H9 (cell line): ENCODE results near the gene NEURL1B. TPM values are rescaled to one million over a fixed set of nuclear protein-coding genes. Genes with fewer than 3 reads are reported as not detected.

Experiments used
- DNase-seq: peaks from one replicate; pipeline ENCODE4 v3.0.0-alpha.2; 2017
- H2AFZ ChIP-seq: one replicate; pipeline ENCODE4 v1.6.1; 2013; ENCODE audit warnings: mild to moderate bottlenecking, low read length, control low read depth, moderate library complexity
- H2AK5ac ChIP-seq: 2 replicates; pipeline ENCODE4 v1.6.1; 2013; ENCODE audit warnings: low read length, control low read depth, mixed read lengths; ENCODE audit not compliant: insufficient read length
- H2BK120ac ChIP-seq: one replicate; pipeline ENCODE4 v1.6.1; 2013; ENCODE audit warnings: low read depth, mild to moderate bottlenecking, low read length, control low read depth, inconsistent platforms; ENCODE audit not compliant: poor library complexity, severe bottlenecking
- H2BK12ac ChIP-seq: 2 replicates; pipeline ENCODE4 v1.6.1; 2013; ENCODE audit warnings: low read length, control low read depth, mixed read lengths, low read depth; ENCODE audit not compliant: insufficient read length
- H2BK15ac ChIP-seq: 2 replicates; pipeline ENCODE4 v1.6.1; 2013; ENCODE audit warnings: low read depth, low read length, control low read depth
- H2BK20ac ChIP-seq: one replicate; pipeline ENCODE4 v1.6.1; 2013; ENCODE audit warnings: low read depth, mild to moderate bottlenecking, low read length, control low read depth, inconsistent platforms; ENCODE audit not compliant: poor library complexity, severe bottlenecking
- H2BK5ac ChIP-seq: 2 replicates; pipeline ENCODE4 v1.6.1; 2013; ENCODE audit warnings: low read length, control low read depth, mixed read lengths; ENCODE audit not compliant: insufficient read length
- H3K14ac ChIP-seq: 2 replicates; pipeline ENCODE4 v1.6.1; 2013; ENCODE audit warnings: low read length, control low read depth; ENCODE audit not compliant: insufficient read depth
- H3K18ac ChIP-seq: 2 replicates; pipeline ENCODE4 v1.6.1; 2013; ENCODE audit warnings: low read depth, mild to moderate bottlenecking, mixed read lengths, low read length, control low read depth; ENCODE audit not compliant: insufficient read length
- H3K23ac ChIP-seq: 2 replicates; pipeline ENCODE4 v1.6.1; 2013; ENCODE audit warnings: low read length, control low read depth, mixed read lengths, low read depth; ENCODE audit not compliant: insufficient read length
- H3K23me2 ChIP-seq: 2 replicates; pipeline ENCODE4 v1.6.1; 2013; ENCODE audit warnings: low read depth, mild to moderate bottlenecking, mixed read lengths, low read length, control low read depth; ENCODE audit not compliant: insufficient read length, poor library complexity, severe bottlenecking
- H3K27ac ChIP-seq: 2 replicates; pipeline ENCODE4 v1.5.1; 2013; ENCODE audit warnings: low read length, control low read depth, mixed read lengths, low read depth; ENCODE audit not compliant: insufficient read length
- H3K27me3 ChIP-seq: 2 replicates; pipeline ENCODE4 v1.6.1; 2013; ENCODE audit warnings: low read length, control low read depth, inconsistent platforms; ENCODE audit not compliant: insufficient read depth
- H3K4ac ChIP-seq: 2 replicates; pipeline ENCODE4 v1.6.1; 2013; ENCODE audit warnings: low read depth, mild to moderate bottlenecking, control low read depth, inconsistent platforms, low read length, moderate library complexity
- H3K4me1 ChIP-seq: 2 replicates; pipeline ENCODE4 v1.6.1; 2013; ENCODE audit warnings: low read length, control low read depth, inconsistent platforms; ENCODE audit not compliant: insufficient read depth
- H3K4me2 ChIP-seq: 2 replicates; pipeline ENCODE4 v1.6.1; 2013; ENCODE audit warnings: low read length, control low read depth, mixed read lengths; ENCODE audit not compliant: insufficient read length, insufficient read depth
- H3K56ac ChIP-seq: 2 replicates; pipeline ENCODE4 v1.6.1; 2013; ENCODE audit warnings: low read depth, mild to moderate bottlenecking, mixed read lengths, low read length, control low read depth; ENCODE audit not compliant: insufficient read length
- H3K79me1 ChIP-seq: 2 replicates; pipeline ENCODE4 v1.6.1; 2013; ENCODE audit warnings: low read depth, mild to moderate bottlenecking, moderate library complexity, low read length, control low read depth, inconsistent platforms; ENCODE audit not compliant: insufficient read depth, poor library complexity, severe bottlenecking
- H3K79me2 ChIP-seq: 2 replicates; pipeline ENCODE4 v1.6.1; 2013; ENCODE audit warnings: low read length, control low read depth, inconsistent platforms; ENCODE audit not compliant: insufficient read depth
- H3K9ac ChIP-seq: 2 replicates; pipeline ENCODE4 v1.6.1; 2013; ENCODE audit warnings: low read length, control low read depth, mixed read lengths; ENCODE audit not compliant: insufficient read length; ENCODE audit errors: extremely low read depth
- H3K9me3 ChIP-seq: one replicate; pipeline ENCODE4 v1.6.1; 2013; ENCODE audit warnings: low read depth, low read length, inconsistent platforms; ENCODE audit not compliant: control insufficient read depth
- H3T11ph ChIP-seq: one replicate; pipeline ENCODE4 v1.6.1; 2013; ENCODE audit warnings: mild to moderate bottlenecking, low read length, control low read depth, inconsistent platforms
- H4K20me1 ChIP-seq: one replicate; pipeline ENCODE4 v1.6.1; 2013; ENCODE audit not compliant: control insufficient read depth, insufficient read length, insufficient read depth
- H4K5ac ChIP-seq: 2 replicates; pipeline ENCODE4 v1.6.1; 2013; ENCODE audit warnings: low read depth, mild to moderate bottlenecking, mixed read lengths, low read length, control low read depth; ENCODE audit not compliant: insufficient read length
- H4K8ac ChIP-seq: replicated peaks from 2 replicates; pipeline ENCODE4 v1.6.1; 2013; ENCODE audit warnings: low read length, control low read depth, mixed read lengths, low read depth; ENCODE audit not compliant: insufficient read length
- H4K91ac ChIP-seq: 2 replicates; pipeline ENCODE4 v1.6.1; 2013; ENCODE audit warnings: low read depth, mild to moderate bottlenecking, moderate library complexity, mixed read lengths, low read length, control low read depth; ENCODE audit not compliant: insufficient read length
- H3K27ac Mint-ChIP-seq, 3 experiments: 2 replicates in 2 of 3; 3 replicates in 1 of 3; pipeline ENCODE4 v1.8.0; 2020 to 2021; ENCODE audit warnings: mixed read lengths in 3 of 3, mild to moderate bottlenecking in 1 of 3, moderate library complexity in 1 of 3
- H3K27me3 Mint-ChIP-seq: 2 replicates; pipeline ENCODE4 v1.8.0; 2021; ENCODE audit warnings: low read depth, mild to moderate bottlenecking, moderate library complexity, mixed read lengths
- H3K36me3 Mint-ChIP-seq, 3 experiments: 2 replicates in 2 of 3; 3 replicates in 1 of 3; pipeline ENCODE4 v1.8.0; 2020 to 2021; ENCODE audit warnings: low read depth in 3 of 3, mixed read lengths in 3 of 3; ENCODE audit not compliant: insufficient read depth in 1 of 3
- H3K4me1 Mint-ChIP-seq, 2 experiments: 2 replicates each; pipeline ENCODE4 v1.8.0; 2020; ENCODE audit warnings: mixed read lengths in 2 of 2
- H3K4me3 Mint-ChIP-seq, 2 experiments: 2 replicates in 1 of 2; 3 replicates in 1 of 2; pipeline ENCODE4 v1.8.0; 2020 to 2021; ENCODE audit warnings: mild to moderate bottlenecking in 2 of 2, mixed read lengths in 2 of 2, moderate library complexity in 1 of 2
- H3K9me3 Mint-ChIP-seq, 2 experiments: 2 replicates in 1 of 2; 3 replicates in 1 of 2; pipeline ENCODE4 v1.8.0; 2020; ENCODE audit warnings: mild to moderate bottlenecking in 2 of 2, mixed read lengths in 2 of 2, moderate library complexity in 1 of 2
- CTCF ChIP-seq: fragments of 200-600 bp; sonication (generic); conservative IDR thresholded peaks from 3 replicates; pipeline ENCODE4 v1.8.0; 2021; ENCODE audit warnings: antibody characterized with exemption, mild to moderate bottlenecking
- WGBS: extraction: QIAGEN DNeasy Blood & Tissue Kit; methylation state at CpG from one replicate; pipeline ENCODE4 v1.1.7; 2013; ENCODE audit warnings: missing lambda C conversion rate, low lambda C conversion rate, mixed read lengths; ENCODE audit not compliant: insufficient read length; ENCODE audit errors: extremely low coverage; 5-methylcytosine and 5-hydroxymethylcytosine counted together
- total RNA-seq: library from RNA; stranded (reverse); gene quantifications from 2 replicates; pipeline ENCODE4 v1.2.1, GENCODE V29; 2021

NEURL1B gene
- total RNA-seq, 1 experiment from 2014 or later: 3.6 TPM

DNA sequence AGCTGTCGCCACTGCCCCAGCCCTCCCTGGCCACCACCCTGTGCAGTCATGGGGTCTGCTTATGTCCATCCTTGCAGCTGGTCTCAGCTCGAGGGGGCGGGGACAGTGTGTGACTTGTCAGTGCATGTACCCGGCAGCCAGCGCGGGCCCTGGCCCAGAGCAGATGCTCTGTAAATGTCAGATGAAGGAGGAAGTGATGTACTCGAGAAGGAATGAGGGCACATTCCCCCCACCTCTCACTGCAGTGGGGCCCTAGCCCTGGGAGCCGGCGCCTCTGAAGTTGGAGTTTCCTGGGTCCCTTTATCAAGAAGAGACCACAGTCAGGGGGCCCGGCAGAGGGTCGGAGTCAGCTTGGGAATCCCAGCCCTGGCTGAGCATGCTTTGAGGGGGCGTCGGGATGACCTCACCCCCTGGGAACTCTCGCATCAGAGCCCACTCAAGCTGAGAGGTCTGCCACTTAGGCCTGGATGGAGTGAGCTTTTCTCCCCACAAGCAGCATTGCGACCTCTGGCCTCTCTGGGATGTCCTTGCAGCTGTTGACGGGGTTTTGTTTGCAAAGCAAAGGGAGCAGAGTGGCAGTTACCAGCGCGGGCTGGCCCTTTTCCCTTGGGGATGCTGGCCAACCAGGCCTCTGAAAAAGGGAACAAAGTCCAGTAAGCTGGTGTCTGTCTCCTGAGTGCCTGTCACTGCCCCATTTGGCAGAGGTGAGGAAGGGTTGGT lies 19.0 kb downstream of the NEURL1B start:
- no peak overlapping the region for H3K27ac ChIP-seq
- H3K4me1 ChIP-seq: no peaks in the 10 kb centered on the region; the same call in 1 of the 2 replicates
- no peak overlapping the region for H3K4ac ChIP-seq
- H3K79me1 ChIP-seq: no peaks in the 10 kb centered on the region
- no peak overlapping the region for H4K8ac ChIP-seq
- H3K56ac ChIP-seq: no peak overlapping the region
- no peaks in the 10 kb centered on the region for H3K23me2 ChIP-seq
- no peak overlapping the region for H4K91ac ChIP-seq
- Mint-ChIP-seq H3K27me3 (peaks cover 2% of the 10 kb centered on the region), H3K36me3 (peaks cover 0 to 14% (median 9%) of the 10 kb centered on the region in 3 experiments; a peak in 4 of 7 replicates), H3K9me3 (peaks cover 4 to 11% of the 10 kb centered on the region in 2 experiments), H3K4me1 (peaks cover 10 to 15% of the 10 kb centered on the region in 2 experiments), H3K27ac (peak overlapping the region in 2 of 3 experiments; percentile 61 to 70; a peak in 3 of 7 replicates), H3K4me3 (no peak overlapping the region)
- H2BK20ac ChIP-seq: no peak overlapping the region
- H2BK12ac ChIP-seq: no peak overlapping the region
- H3K9ac ChIP-seq: no peak overlapping the region
- TF ChIP-seq CTCF: no peak
- peak; percentile 64 for DNase-seq
- no peaks in the 10 kb centered on the region for H3K79me2 ChIP-seq
- H3K9me3 ChIP-seq: peaks cover 6% of the 10 kb centered on the region
- H4K5ac ChIP-seq: no peak overlapping the region
- no peaks in the 10 kb centered on the region; the same call in 1 of the 2 replicates for H3K27me3 ChIP-seq
- H2BK120ac ChIP-seq: no peak overlapping the region
- H4K20me1 ChIP-seq: peaks cover 2% of the 10 kb centered on the region
- no peak overlapping the region for H2AFZ ChIP-seq
- H2BK15ac ChIP-seq: no peak overlapping the region
- no peak overlapping the region for H3T11ph ChIP-seq
- no peak overlapping the region for H3K18ac ChIP-seq
- no peak overlapping the region for H3K14ac ChIP-seq
- no peak overlapping the region for H3K4me2 ChIP-seq
- no peak overlapping the region for H2BK5ac ChIP-seq
- H2AK5ac ChIP-seq: no peak overlapping the region
- WGBS: no CpG with 5 or more reads among the region's 18 CpGs
- no peak overlapping the region for H3K23ac ChIP-seq
